Loucy (cell line): ENCODE measurements around the gene RHOD.

Experiments
- H2AFZ ChIP-seq: fragments of 200-600 bp; sonication (generic); 2 replicates; pipeline ENCODE4 v1.6.0; 2016; ENCODE audit warnings: antibody characterized with exemption, mild to moderate bottlenecking, low read length, moderate library complexity
- H3F3A ChIP-seq: fragments of 200-600 bp; 2 replicates; pipeline ENCODE4 v1.6.0; 2016; ENCODE audit warnings: antibody characterized with exemption, low read depth, mild to moderate bottlenecking
- H3K27me3 ChIP-seq: fragments of 200-600 bp; sonication (generic); 2 replicates; pipeline ENCODE4 v1.6.1; 2014; ENCODE audit warnings: low read length, mild to moderate bottlenecking; ENCODE audit not compliant: insufficient read depth, poor library complexity, severe bottlenecking
- H3K36me3 ChIP-seq: fragments of 200-600 bp; sonication (generic); 2 replicates; pipeline ENCODE4 v1.6.1; 2016; ENCODE audit warnings: low read length; ENCODE audit not compliant: insufficient read depth
- H3K4me1 ChIP-seq: fragments of 200-600 bp; sonication (generic); 2 replicates; pipeline ENCODE4 v1.5.1; 2014; ENCODE audit warnings: low read length, mild to moderate bottlenecking; ENCODE audit not compliant: insufficient read depth, poor library complexity, severe bottlenecking
- H3K4me2 ChIP-seq: fragments of 200-600 bp; sonication (generic); 2 replicates; pipeline ENCODE4 v1.6.0; 2014; ENCODE audit warnings: antibody characterized with exemption, low read length, low read depth, mild to moderate bottlenecking; ENCODE audit not compliant: poor library complexity, severe bottlenecking
- H3K4me3 ChIP-seq: fragments of 200-600 bp; sonication (generic); 2 replicates; pipeline ENCODE4 v1.5.1; 2014; ENCODE audit warnings: low read length, mild to moderate bottlenecking, mixed read lengths; ENCODE audit not compliant: poor library complexity, severe bottlenecking
- H3K79me2 ChIP-seq: fragments of 200-600 bp; sonication (generic); 2 replicates; pipeline ENCODE4 v1.6.1; 2014; ENCODE audit warnings: low read length; ENCODE audit not compliant: insufficient read depth
- H3K9ac ChIP-seq: fragments of 200-600 bp; sonication (generic); 2 replicates; pipeline ENCODE4 v1.6.0; 2014; ENCODE audit warnings: mild to moderate bottlenecking, low read depth, low read length, moderate library complexity; ENCODE audit not compliant: poor library complexity, severe bottlenecking
- H3K9me2 ChIP-seq: fragments of 200-600 bp; sonication (generic); replicated peaks from 2 replicates; pipeline ENCODE4 v1.6.1; 2016; ENCODE audit warnings: low read depth, low read length, mixed read lengths
- H3K9me3 ChIP-seq: fragments of 200-600 bp; sonication (generic); 2 replicates; pipeline ENCODE4 v1.6.1; 2014; ENCODE audit warnings: mild to moderate bottlenecking, antibody characterized with exemption, low read length, low read depth; ENCODE audit not compliant: insufficient read depth
- H4K20me1 ChIP-seq: fragments of 200-600 bp; sonication (generic); 2 replicates; pipeline ENCODE4 v1.6.0; 2014; ENCODE audit warnings: antibody characterized with exemption, low read length, mild to moderate bottlenecking; ENCODE audit not compliant: insufficient read depth, poor library complexity, severe bottlenecking
- EZH2phosphoT487 ChIP-seq: fragments of 200-600 bp; IDR thresholded peaks from 2 replicates; pipeline ENCODE4 v1.6.1; 2018; ENCODE audit warnings: antibody characterized with exemption, mild to moderate bottlenecking, moderate library complexity, borderline replicate concordance
- TF ChIP-seq, protein P1 (sequence below): fragments of 200-600 bp; sonication (generic); conservative IDR thresholded peaks from 2 replicates; pipeline ENCODE4 v1.5.1; 2014; ENCODE audit warnings: mild to moderate bottlenecking, antibody characterized with exemption, low read length

The RHOD gene

DNA sequence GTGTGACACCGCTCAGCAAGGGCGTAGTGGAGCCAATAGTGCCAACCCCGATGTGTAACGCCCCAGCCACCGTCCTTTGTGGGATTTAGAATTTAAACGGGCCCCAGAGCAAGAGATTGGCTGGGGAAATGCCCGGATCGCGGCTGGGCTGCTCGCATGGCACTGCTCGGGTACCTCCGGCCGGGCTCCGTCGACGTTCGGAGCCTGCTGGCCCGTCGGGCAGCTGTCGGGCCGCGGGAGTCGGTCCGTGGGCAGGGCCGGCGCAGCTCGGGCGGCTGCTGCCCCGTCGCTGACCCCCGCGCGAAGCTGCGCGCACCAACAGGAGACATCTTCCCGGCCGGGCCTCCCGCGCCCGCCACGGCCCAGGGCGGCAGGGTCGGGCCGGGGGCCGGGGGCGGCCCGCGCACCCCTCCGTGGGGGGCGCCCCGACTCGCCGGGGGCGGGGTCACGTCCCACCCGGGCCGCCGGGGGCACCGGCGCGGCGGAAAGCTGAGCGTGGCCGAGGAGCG is 61.1 kb downstream of the RHOD start:
- H3K9me3 ChIP-seq, result no peaks in the 10 kb centered on the region
- TF ChIP-seq, protein P1, sequence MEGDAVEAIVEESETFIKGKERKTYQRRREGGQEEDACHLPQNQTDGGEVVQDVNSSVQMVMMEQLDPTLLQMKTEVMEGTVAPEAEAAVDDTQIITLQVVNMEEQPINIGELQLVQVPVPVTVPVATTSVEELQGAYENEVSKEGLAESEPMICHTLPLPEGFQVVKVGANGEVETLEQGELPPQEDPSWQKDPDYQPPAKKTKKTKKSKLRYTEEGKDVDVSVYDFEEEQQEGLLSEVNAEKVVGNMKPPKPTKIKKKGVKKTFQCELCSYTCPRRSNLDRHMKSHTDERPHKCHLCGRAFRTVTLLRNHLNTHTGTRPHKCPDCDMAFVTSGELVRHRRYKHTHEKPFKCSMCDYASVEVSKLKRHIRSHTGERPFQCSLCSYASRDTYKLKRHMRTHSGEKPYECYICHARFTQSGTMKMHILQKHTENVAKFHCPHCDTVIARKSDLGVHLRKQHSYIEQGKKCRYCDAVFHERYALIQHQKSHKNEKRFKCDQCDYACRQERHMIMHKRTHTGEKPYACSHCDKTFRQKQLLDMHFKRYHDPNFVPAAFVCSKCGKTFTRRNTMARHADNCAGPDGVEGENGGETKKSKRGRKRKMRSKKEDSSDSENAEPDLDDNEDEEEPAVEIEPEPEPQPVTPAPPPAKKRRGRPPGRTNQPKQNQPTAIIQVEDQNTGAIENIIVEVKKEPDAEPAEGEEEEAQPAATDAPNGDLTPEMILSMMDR, result no peak
- TF ChIP-seq EZH2phosphoT487, result no peak
- peak overlapping the region; percentile 82 for H3K4me3 ChIP-seq
- no peaks in the 10 kb centered on the region for H3K36me3 ChIP-seq
- 0 out of 2 replicates have a peak, but pooled peaks cover 4% of the 10 kb centered on the region for H3F3A ChIP-seq
- peak overlapping the region; percentile 91 for H3K4me2 ChIP-seq
- no peaks in the 10 kb centered on the region for H3K9me2 ChIP-seq
- H3K9ac ChIP-seq, result peak overlapping the region; percentile 88
- H3K27me3 ChIP-seq, result no peaks in the 10 kb centered on the region
- peak overlapping the region; percentile 52 for H2AFZ ChIP-seq
- H4K20me1 ChIP-seq, result peaks cover 27% of the 10 kb centered on the region
- peaks cover 39% of the 10 kb centered on the region for H3K79me2 ChIP-seq
- H3K4me1 ChIP-seq, result peaks cover 34% of the 10 kb centered on the region

GRCh38 chr11:67118181-67118766 is 61.6 kb downstream of the RHOD start:
- no peak for TF ChIP-seq EZH2phosphoT487
- TF ChIP-seq, protein P1, result no peak
- H4K20me1 ChIP-seq, result peaks cover 32% of the 10 kb centered on the region
- H2AFZ ChIP-seq, result peak overlapping the region; percentile 74; the same call in 1 of the 2 replicates
- H3K9me2 ChIP-seq, result no peaks in the 10 kb centered on the region
- H3K9ac ChIP-seq, result peak overlapping the region; percentile 88
- H3K79me2 ChIP-seq, result peaks cover 45% of the 10 kb centered on the region
- H3K9me3 ChIP-seq, result no peaks in the 10 kb centered on the region
- H3K4me3 ChIP-seq, result peak overlapping the region; percentile 82
- H3K27me3 ChIP-seq, result no peaks in the 10 kb centered on the region
- 0 out of 2 replicates have a peak, but pooled peaks cover 4% of the 10 kb centered on the region for H3F3A ChIP-seq
- peak overlapping the region; percentile 64 for H3K4me2 ChIP-seq
- no peaks in the 10 kb centered on the region for H3K36me3 ChIP-seq
- peaks cover 38% of the 10 kb centered on the region for H3K4me1 ChIP-seq

DNA sequence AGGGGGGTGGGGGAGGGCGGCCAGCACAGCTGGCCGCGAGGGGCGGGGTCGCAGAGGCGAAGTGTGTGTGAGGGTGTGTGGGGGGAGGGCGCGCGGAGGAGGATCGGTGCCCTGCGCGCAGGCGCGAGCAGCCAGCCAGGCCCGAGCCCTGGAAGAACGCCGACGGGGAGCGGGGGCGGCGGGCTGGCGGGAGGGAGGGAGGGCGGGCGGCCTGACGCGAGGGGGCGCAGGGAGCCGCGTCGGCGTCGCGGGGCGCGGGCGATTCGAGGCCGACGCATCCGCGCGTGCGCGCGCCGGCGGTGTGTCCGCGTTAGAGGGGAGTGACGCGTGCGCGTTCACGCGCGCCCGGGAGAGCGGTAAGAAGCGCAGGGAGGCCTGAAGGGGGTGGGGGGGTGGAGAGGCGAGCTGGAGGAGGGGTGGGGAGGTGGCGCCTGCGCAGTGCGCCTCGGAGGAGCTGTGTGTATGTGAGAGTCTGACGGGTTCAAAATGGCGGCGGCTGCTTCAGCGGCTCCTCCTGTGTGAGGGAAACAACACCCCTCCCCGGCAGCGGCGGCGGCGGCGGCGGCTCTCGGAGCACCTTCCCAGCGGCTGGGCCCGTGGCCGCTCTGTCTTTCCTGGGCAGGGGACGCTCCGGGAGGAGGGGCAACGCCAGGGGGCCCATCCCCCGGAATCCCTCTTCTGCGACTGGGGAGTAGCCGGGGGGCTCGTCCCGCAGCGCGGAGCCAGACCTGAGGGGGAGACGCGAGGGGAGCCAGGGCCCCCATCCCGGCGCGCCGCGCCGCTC is 62.3 kb downstream of the RHOD start, which contains the start of gene KDM2A:
Gene KDM2A, plus strand, starts transcription at position 463 of the 784 bp plus-strand sequence. CDS start 2,054 bp downstream, outside the sequence.
- Histone ChIP-seq H3F3A (0 out of 2 replicates have a peak, but pooled peaks cover 4% of the 10 kb centered on the region), H3K27me3 (no peaks in the 10 kb centered on the region), H3K4me1 (peaks cover 43% of the 10 kb centered on the region), H4K20me1 (peaks cover 38% of the 10 kb centered on the region), H3K79me2 (peaks cover 52% of the 10 kb centered on the region), H2AFZ (peak within 1 kb of the TSS; percentile 83), H3K9me2 (no peaks in the 10 kb centered on the region), H3K36me3 (no peaks in the 10 kb centered on the region), H3K9ac (peak within 1 kb of the TSS; percentile 94), H3K4me3 (peak within 1 kb of the TSS; percentile 99), H3K4me2 (peak within 1 kb of the TSS; percentile 92), H3K9me3 (no peaks in the 10 kb centered on the region)
- TF ChIP-seq, protein P1, result no peak
- no peak for TF ChIP-seq EZH2phosphoT487
